Activated CD8-positive, alpha-beta T cell treated with anti-CD3 and anti-CD28 coated beads, Interleukin-2, amount 10 ng/mL, durations not matched to agents 7 days and 5 days (primary cell): ENCODE results near the gene MUC6. TPM values are rescaled to one million over a fixed set of nuclear protein-coding genes. Genes with fewer than 3 reads are reported as not detected.

Experiments
- ATAC-seq: fragments of 150-1000 bp; cut with Tn5 transposase; one replicate; pipeline ENCODE4 v1.10.0; 2021; ENCODE audit warnings: moderate library complexity
- CTCF ChIA-PET: fragments of 350-600 bp; sonication (Branson Sonifier 250); formaldehyde crosslinking; loops from one replicate; lab custom pipeline; 2021; ENCODE audit warnings: antibody characterized with exemption; lab: Charles Lee
- POLR2A ChIA-PET: fragments of 350-600 bp; sonication (Branson Sonifier 250); formaldehyde crosslinking; loops from one replicate; lab custom pipeline; 2021; ENCODE audit warnings: antibody characterized with exemption; lab: Charles Lee
- DNase-seq: peaks from one replicate; pipeline ENCODE4 v3.0.0-alpha.2; 2020
- H3K27ac Mint-ChIP-seq: one replicate; pipeline ENCODE4 v1.8.0; 2021; ENCODE audit warnings: mild to moderate bottlenecking, mixed read lengths
- H3K27me3 Mint-ChIP-seq: one replicate; pipeline ENCODE4 v1.8.0; 2021; ENCODE audit warnings: low read depth, mixed read lengths
- H3K36me3 Mint-ChIP-seq: one replicate; pipeline ENCODE4 v1.8.0; 2021; ENCODE audit warnings: low read depth, mixed read lengths
- H3K4me1 Mint-ChIP-seq: one replicate; pipeline ENCODE4 v1.8.0; 2021; ENCODE audit warnings: low read depth, mixed read lengths
- H3K4me3 Mint-ChIP-seq: one replicate; pipeline ENCODE4 v1.8.0; 2021; ENCODE audit warnings: mild to moderate bottlenecking, mixed read lengths
- H3K9me3 Mint-ChIP-seq: one replicate; pipeline ENCODE4 v1.8.0; 2022; ENCODE audit warnings: mixed read lengths; ENCODE audit not compliant: insufficient read depth
- total RNA-seq, 2 experiments: library from RNA; stranded (reverse); gene quantifications; one replicate each; pipeline ENCODE4 v1.2.3, GENCODE V29; 2021

The MUC6 gene
- total RNA-seq, 2 experiments from 2014 or later: not detected

DNA sequence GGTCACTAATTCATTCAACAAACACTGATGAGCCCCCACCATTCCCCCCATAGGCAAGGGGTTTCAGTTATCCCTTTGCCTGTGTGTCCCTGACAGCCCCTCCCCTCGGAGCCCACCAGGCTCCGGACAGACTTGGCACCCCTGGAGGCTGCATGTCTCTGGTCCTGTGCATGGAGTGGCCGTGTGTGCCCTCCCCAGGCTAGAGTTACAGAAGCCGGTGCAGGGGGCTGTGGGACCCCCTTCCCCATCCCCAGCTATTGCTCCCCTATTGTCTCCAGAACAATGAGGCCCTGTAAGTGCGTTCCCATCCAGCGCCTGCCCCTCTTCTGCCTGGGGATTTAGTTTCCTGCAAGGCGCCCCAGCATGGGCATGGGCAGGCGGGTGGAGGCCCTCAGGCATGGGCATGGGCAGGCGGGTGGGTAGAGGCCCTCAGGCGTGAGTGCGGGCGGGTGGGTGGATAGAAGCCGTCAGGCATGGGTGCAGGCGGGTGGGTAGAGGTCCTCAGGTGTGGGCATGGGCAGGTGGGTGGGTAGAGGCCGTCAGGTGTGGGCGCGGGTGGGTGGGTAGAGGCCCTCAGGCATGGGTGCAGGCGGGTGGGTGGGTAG, 39.6 kb upstream of the MUC6 start:
- H3K36me3 Mint-ChIP-seq: no peaks in the 10 kb centered on the region
- H3K4me3 Mint-ChIP-seq: no peak overlapping the region
- H3K27ac Mint-ChIP-seq: no peak overlapping the region
- H3K27me3 Mint-ChIP-seq: no peaks in the 10 kb centered on the region
- H3K9me3 Mint-ChIP-seq: no peaks in the 10 kb centered on the region
- ChIA-PET CTCF (no interaction called here), POLR2A (no interaction called here)
- ATAC-seq: no peak
- no peaks in the 10 kb centered on the region for H3K4me1 Mint-ChIP-seq
- DNase-seq: no peak

- no peaks in the 10 kb centered on the region for H3K4me1 Mint-ChIP-seq
- H3K27ac Mint-ChIP-seq: no peak overlapping the region
- DNase-seq: no peak
- H3K36me3 Mint-ChIP-seq: no peaks in the 10 kb centered on the region
- CTCF ChIA-PET: no interaction called here
- H3K27me3 Mint-ChIP-seq: no peaks in the 10 kb centered on the region
- no peak for ATAC-seq
- POLR2A ChIA-PET: no interaction called here
- no peak overlapping the region for H3K4me3 Mint-ChIP-seq
- H3K9me3 Mint-ChIP-seq: no peaks in the 10 kb centered on the region
These were observed 38.9 kb upstream of the MUC6 start for GRCh38 chr11:1075341-1075911.

- no peaks in the 10 kb centered on the region for H3K9me3 Mint-ChIP-seq
- no peak within 1 kb of the TSS for H3K4me3 Mint-ChIP-seq
- no peak within 1 kb of the TSS for H3K27ac Mint-ChIP-seq
- H3K27me3 Mint-ChIP-seq: no peaks in the 10 kb centered on the region
- no peaks in the 10 kb centered on the region for H3K36me3 Mint-ChIP-seq
- no peak for ATAC-seq
- POLR2A ChIA-PET: no interaction called here
- no peak for DNase-seq
- CTCF ChIA-PET: no interaction called here
- H3K4me1 Mint-ChIP-seq: no peaks in the 10 kb centered on the region
These were observed 38.0 kb upstream of the MUC6 start, which contains the start of gene MUC2 for GRCh38 chr11:1074244-1075221. TSS of gene MUC2 (plus strand) at chr11:1074874.

DNA sequence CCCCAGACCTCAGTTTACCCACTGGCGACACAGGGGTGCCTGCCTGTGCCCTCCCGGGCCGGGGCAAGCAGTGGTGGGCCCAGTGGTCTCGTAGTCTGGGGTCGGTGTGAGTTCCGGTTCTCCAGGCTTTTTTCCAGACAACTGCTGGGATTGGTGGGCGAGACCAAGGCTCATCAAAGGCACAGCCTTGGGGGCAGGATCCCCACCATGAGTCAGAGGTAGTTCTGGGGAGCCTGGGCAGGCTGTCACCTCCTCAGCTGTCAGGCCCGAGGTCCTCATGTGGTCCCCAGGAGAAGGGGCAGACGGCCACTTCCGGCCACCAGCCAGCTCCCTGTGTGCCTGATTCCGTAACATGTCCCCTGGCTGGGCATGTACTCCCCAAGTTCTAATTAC, 37.3 kb upstream of the MUC6 start:
- no peaks in the 10 kb centered on the region for H3K27me3 Mint-ChIP-seq
- DNase-seq (no peak), ATAC-seq (no peak)
- H3K27ac Mint-ChIP-seq: no peak overlapping the region
- ChIA-PET POLR2A (no interaction called here), CTCF (no interaction called here)
- no peaks in the 10 kb centered on the region for H3K4me1 Mint-ChIP-seq
- no peak overlapping the region for H3K4me3 Mint-ChIP-seq
- H3K36me3 Mint-ChIP-seq: no peaks in the 10 kb centered on the region
- H3K9me3 Mint-ChIP-seq: no peaks in the 10 kb centered on the region

GRCh38 chr11:1073261-1073724, 36.8 kb upstream of the MUC6 start:
- Mint-ChIP-seq H3K36me3 (no peaks in the 10 kb centered on the region), H3K4me3 (no peak overlapping the region), H3K9me3 (no peaks in the 10 kb centered on the region), H3K4me1 (no peaks in the 10 kb centered on the region), H3K27ac (no peak overlapping the region), H3K27me3 (no peaks in the 10 kb centered on the region)
- no peak for DNase-seq
- ChIA-PET POLR2A (no interaction called here), CTCF (no interaction called here)
- no peak for ATAC-seq

GRCh38 chr11:1072821-1073231, 36.3 kb upstream of the MUC6 start:
- Mint-ChIP-seq H3K4me3 (no peak overlapping the region), H3K27ac (no peak overlapping the region), H3K27me3 (peaks cover 2% of the 10 kb centered on the region), H3K9me3 (no peaks in the 10 kb centered on the region), H3K36me3 (no peaks in the 10 kb centered on the region), H3K4me1 (no peaks in the 10 kb centered on the region)
- ATAC-seq (no peak), DNase-seq (no peak)
- ChIA-PET CTCF (no interaction called here), POLR2A (no interaction called here)

DNA sequence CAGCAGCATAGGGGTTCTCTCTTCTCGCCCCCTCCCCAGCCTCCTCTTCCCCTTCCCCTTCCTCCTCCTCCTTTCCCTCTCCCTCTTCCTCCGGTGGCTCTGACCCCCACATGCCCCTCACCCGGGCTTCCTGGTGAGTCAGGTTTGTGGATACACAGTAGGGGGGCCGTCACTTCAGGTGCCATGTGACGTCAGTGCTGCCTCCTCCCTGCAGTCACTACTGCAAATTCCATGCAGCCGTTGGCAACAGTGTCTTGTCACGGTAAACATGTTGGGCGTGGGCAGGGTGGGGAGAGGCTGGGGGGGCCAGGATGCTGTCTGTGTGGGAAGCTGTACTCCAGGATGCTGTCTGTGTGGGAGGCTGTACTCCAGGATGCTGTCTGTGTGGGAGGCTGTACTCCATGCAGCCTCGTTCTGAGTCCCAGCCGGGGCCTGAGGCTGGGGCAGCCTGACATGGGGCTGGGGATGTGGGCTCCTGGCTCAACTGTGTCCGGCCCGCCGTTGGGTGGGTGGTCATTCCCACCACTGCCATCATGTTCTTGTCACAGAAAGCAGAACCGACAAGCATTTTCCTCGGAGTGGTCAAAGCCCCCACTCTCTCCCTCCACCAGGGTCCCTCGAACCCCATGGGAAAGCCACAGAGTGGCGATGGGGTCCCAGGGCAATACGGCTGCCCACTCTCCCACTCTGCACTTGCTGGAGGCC, 35.8 kb upstream of the MUC6 start:
- Mint-ChIP-seq H3K4me3 (no peak overlapping the region), H3K27ac (no peak overlapping the region), H3K27me3 (peaks cover 3% of the 10 kb centered on the region), H3K9me3 (no peaks in the 10 kb centered on the region), H3K4me1 (no peaks in the 10 kb centered on the region), H3K36me3 (no peaks in the 10 kb centered on the region)
- ChIA-PET CTCF (no interaction called here), POLR2A (no interaction called here)
- DNase-seq (no peak), ATAC-seq (no peak)

- ChIA-PET POLR2A (no interaction called here), CTCF (no interaction called here)
- Mint-ChIP-seq H3K4me1 (no peaks in the 10 kb centered on the region), H3K9me3 (no peaks in the 10 kb centered on the region), H3K27me3 (peaks cover 3% of the 10 kb centered on the region), H3K27ac (no peak overlapping the region), H3K36me3 (no peaks in the 10 kb centered on the region), H3K4me3 (no peak overlapping the region)
- ATAC-seq (no peak), DNase-seq (no peak)
These were observed 35.1 kb upstream of the MUC6 start for GRCh38 chr11:1071571-1072115.

DNA sequence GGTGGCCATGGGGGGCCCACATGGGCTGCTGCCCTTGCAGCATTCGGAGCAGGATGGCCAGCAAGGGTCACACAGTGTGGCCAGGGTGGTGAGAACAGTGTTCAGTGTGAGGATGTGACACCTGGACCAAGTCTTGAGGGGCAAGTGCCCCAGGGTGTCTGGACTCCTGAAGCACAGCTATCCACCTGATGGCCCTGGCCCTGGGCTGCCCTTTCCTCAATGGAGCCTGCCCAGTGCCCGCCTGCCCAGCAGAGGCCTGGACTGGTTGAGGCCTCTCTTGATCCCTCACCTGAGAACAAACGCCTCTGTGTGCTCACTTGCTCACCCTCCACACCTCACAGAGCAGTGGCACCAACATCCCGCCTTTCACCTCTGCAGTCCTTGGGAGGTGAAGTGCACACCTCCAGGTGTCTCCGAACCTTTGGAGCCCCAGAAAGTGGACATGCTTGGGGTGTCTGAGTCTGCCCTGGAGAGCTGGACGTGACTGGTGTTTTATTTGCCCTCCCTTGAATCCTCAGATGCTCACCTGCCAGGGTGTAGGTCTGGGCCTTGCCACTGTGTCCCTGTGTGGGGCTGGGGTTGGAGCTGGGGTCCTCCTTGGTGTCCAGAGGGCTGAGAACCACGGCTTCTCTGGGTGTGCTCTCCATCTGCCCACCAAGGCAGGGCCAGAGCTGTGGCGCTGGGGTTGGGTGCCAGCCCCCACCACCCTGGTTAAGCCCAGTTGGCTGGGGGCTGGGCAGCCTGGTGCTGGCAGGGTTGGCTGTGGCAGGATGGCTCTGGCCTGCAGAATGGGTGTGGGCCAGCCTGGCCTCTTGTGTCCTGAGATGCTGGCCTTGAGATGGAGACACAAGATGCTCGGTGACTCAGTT, 34.3 kb upstream of the MUC6 start:
- no peak for DNase-seq
- Mint-ChIP-seq H3K27ac (no peak overlapping the region), H3K4me3 (no peak overlapping the region), H3K27me3 (peaks cover 5% of the 10 kb centered on the region), H3K9me3 (no peaks in the 10 kb centered on the region), H3K4me1 (no peaks in the 10 kb centered on the region), H3K36me3 (no peaks in the 10 kb centered on the region)
- POLR2A ChIA-PET: no interaction called here
- CTCF ChIA-PET: no interaction called here
- ATAC-seq: no peak

GRCh38 chr11:1069740-1070139, 33.2 kb upstream of the MUC6 start:
- Mint-ChIP-seq H3K27me3 (peaks cover 8% of the 10 kb centered on the region), H3K9me3 (no peaks in the 10 kb centered on the region), H3K4me3 (no peak overlapping the region), H3K36me3 (no peaks in the 10 kb centered on the region), H3K27ac (no peak overlapping the region), H3K4me1 (no peaks in the 10 kb centered on the region)
- DNase-seq (no peak), ATAC-seq (no peak)
- CTCF ChIA-PET: no interaction called here
- POLR2A ChIA-PET: no interaction called here
